ENCODE measurements around the gene ZNF385A.

ZNF385A gene

GRCh38 chr12:54407183-54407905 lies 22.8 kb upstream of the ZNF385A start:
- H3K4me1 ChIP-seq (ENCODE audit: control insufficient read depth, low read length), result peaks cover 6% of the 10 kb centered on the region; the same call in 1 of the 2 replicates
- no peaks in the 10 kb centered on the region for H3K79me2 ChIP-seq (ENCODE audit: control insufficient read depth, low read length)
- H3K4me2 ChIP-seq (ENCODE audit: low read length), result no peak overlapping the region
- no peaks in the 10 kb centered on the region for H3F3A ChIP-seq (ENCODE audit: control insufficient read depth, insufficient read depth)
- H3K9me2 ChIP-seq (replicated peaks; ENCODE audit: control insufficient read depth, low read length), result no peaks in the 10 kb centered on the region
- H3K36me3 ChIP-seq (ENCODE audit: control insufficient read depth, low read length), result no peaks in the 10 kb centered on the region
- H3K27me3 ChIP-seq (ENCODE audit: control insufficient read depth, low read length), result peaks cover 17% of the 10 kb centered on the region
- no peaks in the 10 kb centered on the region for H4K20me1 ChIP-seq (ENCODE audit: control insufficient read depth, insufficient read depth, low read depth, low read length)
- H3K9me3 ChIP-seq (ENCODE audit: control insufficient read depth, insufficient read depth, low read length), result no peaks in the 10 kb centered on the region
- TF ChIP-seq EZH2phosphoT487 (IDR thresholded peaks at IDR 0.05; ENCODE audit: borderline replicate concordance, low read length), result no peak
- no peak for TF ChIP-seq CTCF (IDR thresholded peaks at IDR 0.05; ENCODE audit: low read depth, low read length, poor library complexity, severe bottlenecking)
- no peak overlapping the region for H3K27ac ChIP-seq (ENCODE audit: low read depth, low read length)
- no peak overlapping the region for H3K4me3 ChIP-seq (ENCODE audit: low read length)

- H3K4me3 ChIP-seq (ENCODE audit: low read length), result no peak overlapping the region
- no peak for TF ChIP-seq EZH2phosphoT487 (IDR thresholded peaks at IDR 0.05; ENCODE audit: borderline replicate concordance, low read length)
- TF ChIP-seq CTCF (IDR thresholded peaks at IDR 0.05; ENCODE audit: low read depth, low read length, poor library complexity, severe bottlenecking), result no peak
- no peak overlapping the region for H3K4me2 ChIP-seq (ENCODE audit: low read length)
- no peaks in the 10 kb centered on the region for H3F3A ChIP-seq (ENCODE audit: control insufficient read depth, insufficient read depth)
- no peaks in the 10 kb centered on the region for H3K9me3 ChIP-seq (ENCODE audit: control insufficient read depth, insufficient read depth, low read length)
- no peaks in the 10 kb centered on the region for H3K9me2 ChIP-seq (replicated peaks; ENCODE audit: control insufficient read depth, low read length)
- no peaks in the 10 kb centered on the region for H3K4me1 ChIP-seq (ENCODE audit: control insufficient read depth, low read length)
- no peak overlapping the region for H3K27ac ChIP-seq (ENCODE audit: low read depth, low read length)
- H4K20me1 ChIP-seq (ENCODE audit: control insufficient read depth, insufficient read depth, low read depth, low read length), result no peaks in the 10 kb centered on the region
- peaks cover 17% of the 10 kb centered on the region for H3K27me3 ChIP-seq (ENCODE audit: control insufficient read depth, low read length)
- no peaks in the 10 kb centered on the region for H3K36me3 ChIP-seq (ENCODE audit: control insufficient read depth, low read length)
- H3K79me2 ChIP-seq (ENCODE audit: control insufficient read depth, low read length), result no peaks in the 10 kb centered on the region
These were observed 21.0 kb upstream of the ZNF385A start for GRCh38 chr12:54405573-54405972.

GRCh38 chr12:54405106-54405505 lies 20.6 kb upstream of the ZNF385A start:
- Histone ChIP-seq H4K20me1 (ENCODE audit: control insufficient read depth, insufficient read depth, low read depth, low read length) (no peaks in the 10 kb centered on the region), H3K4me1 (ENCODE audit: control insufficient read depth, low read length) (no peaks in the 10 kb centered on the region), H3K4me3 (ENCODE audit: low read length) (no peak overlapping the region), H3K9me2 (replicated peaks; ENCODE audit: control insufficient read depth, low read length) (no peaks in the 10 kb centered on the region), H3K79me2 (ENCODE audit: control insufficient read depth, low read length) (no peaks in the 10 kb centered on the region), H3K4me2 (ENCODE audit: low read length) (no peak overlapping the region), H3K9me3 (ENCODE audit: control insufficient read depth, insufficient read depth, low read length) (no peaks in the 10 kb centered on the region), H3K27ac (ENCODE audit: low read depth, low read length) (no peak overlapping the region), H3K36me3 (ENCODE audit: control insufficient read depth, low read length) (no peaks in the 10 kb centered on the region), H3F3A (ENCODE audit: control insufficient read depth, insufficient read depth) (no peaks in the 10 kb centered on the region), H3K27me3 (ENCODE audit: control insufficient read depth, low read length) (peaks cover 17% of the 10 kb centered on the region)
- TF ChIP-seq EZH2phosphoT487 (IDR thresholded peaks at IDR 0.05; ENCODE audit: borderline replicate concordance, low read length) (no peak), CTCF (IDR thresholded peaks at IDR 0.05; ENCODE audit: low read depth, low read length, poor library complexity, severe bottlenecking) (no peak)

Measured in DOHH2 (cell line).